Measurements from ENCODE around the gene BSND.

GRCh38 chr1:54952950-54953718, 45.6 kb upstream of the BSND start:
- TF ChIP-seq CTCF (conservative IDR thresholded peaks at IDR 0.05; ENCODE audit: low read depth, low read length) (no peak), EZH2phosphoT487 (IDR thresholded peaks at IDR 0.05; ENCODE audit: borderline replicate concordance, low read length) (no peak)

All from PC-3 (cell line).